LNCaP clone FGC (cell line): ENCODE measurements around the gene GCM1.
A peak's percentile ranks its signal among the peaks of the same experiment; 100 is the strongest.

Experiments
- DNase-seq: peaks from one replicate; pipeline ENCODE4 v3.0.0-alpha.2; 2011; ENCODE audit warnings: low read depth
- H3K4me3 ChIP-seq: 2 replicates; pipeline ENCODE4 v1.5.1; 2011; ENCODE audit warnings: mild to moderate bottlenecking, low read depth, low read length, control low read depth
- CTCF ChIP-seq: IDR thresholded peaks from 2 replicates; pipeline ENCODE4 v1.5.1; 2012; ENCODE audit warnings: mild to moderate bottlenecking; ENCODE audit not compliant: control insufficient read depth, insufficient read depth; ENCODE audit errors: extremely low read depth

GCM1 gene

GRCh38 chr6:53095716-53096115 lies 52.9 kb downstream of the GCM1 start:
- DNase-seq, result no peak
- no peak overlapping the region for H3K4me3 ChIP-seq
- TF ChIP-seq CTCF, result no peak

- no peak overlapping the region for H3K4me3 ChIP-seq
- no peak for DNase-seq
- TF ChIP-seq CTCF, result no peak
Measured at GRCh38 chr6:53095270-53095669, 53.4 kb downstream of the GCM1 start.

GRCh38 chr6:53090576-53090975 lies 58.1 kb downstream of the GCM1 start:
- H3K4me3 ChIP-seq, result no peak overlapping the region
- no peak for DNase-seq
- TF ChIP-seq CTCF, result no peak

GRCh38 chr6:53089948-53090347 lies 58.7 kb downstream of the GCM1 start:
- no peak overlapping the region for H3K4me3 ChIP-seq
- no peak for DNase-seq
- no peak for TF ChIP-seq CTCF

- peak; percentile 79 for DNase-seq
- no peak overlapping the region for H3K4me3 ChIP-seq
- TF ChIP-seq CTCF, result no peak
Measured at GRCh38 chr6:53086302-53086701, 62.3 kb downstream of the GCM1 start.

- no peak for TF ChIP-seq CTCF
- no peak overlapping the region for H3K4me3 ChIP-seq
- DNase-seq, result no peak
Measured at GRCh38 chr6:53080813-53081212, 67.8 kb downstream of the GCM1 start.
